GM19025 (cell line): ENCODE data around the gene FBXL13.
"Not testable (repeated sequence)": the region's sequence is repeated elsewhere in the genome, so short reads cannot be mapped to it uniquely, and the experiment has no call there.

Source experiments
- ATAC-seq: cut with Tn5 transposase; IDR thresholded peaks from one replicate; pipeline ENCODE4 v1.9.1; 2021; ENCODE audit warnings: mild to moderate bottlenecking, low read depth, moderate library complexity; ENCODE audit not compliant: unreplicated experiment

The FBXL13 gene

GRCh38 chr7:102836191-102836919, 238.2 kb downstream of the FBXL13 start:
- ATAC-seq: no peak

- ATAC-seq: peak; percentile 79
These were observed 239.6 kb downstream of the FBXL13 start for GRCh38 chr7:102834999-102835398.

GRCh38 chr7:102834466-102834865, 240.1 kb downstream of the FBXL13 start:
- ATAC-seq: no peak

- no peak for ATAC-seq
These were observed 241.3 kb downstream of the FBXL13 start for GRCh38 chr7:102833343-102833742.

GRCh38 chr7:102832674-102833073, 241.9 kb downstream of the FBXL13 start:
- no peak for ATAC-seq

- no peak for ATAC-seq
These were observed 244.4 kb downstream of the FBXL13 start for GRCh38 chr7:102830197-102830596.

GRCh38 chr7:102829075-102829474, 245.5 kb downstream of the FBXL13 start:
- no peak for ATAC-seq

GRCh38 chr7:102828286-102828685, 246.3 kb downstream of the FBXL13 start:
- ATAC-seq: no peak

GRCh38 chr7:102823390-102824119, 251.0 kb downstream of the FBXL13 start:
- no peak for ATAC-seq

GRCh38 chr7:102821994-102822747, 252.4 kb downstream of the FBXL13 start:
- ATAC-seq: no peak

- ATAC-seq: no peak
These were observed 255.4 kb downstream of the FBXL13 start for GRCh38 chr7:102819151-102819550.

GRCh38 chr7:102817616-102818573, 256.7 kb downstream of the FBXL13 start:
- no peak for ATAC-seq

- no peak for ATAC-seq
These were observed 260.5 kb downstream of the FBXL13 start for GRCh38 chr7:102814025-102814471.

GRCh38 chr7:102813191-102814024, 261.2 kb downstream of the FBXL13 start:
- ATAC-seq: no peak

GRCh38 chr7:102811942-102812678, 262.5 kb downstream of the FBXL13 start:
- ATAC-seq: no peak

- ATAC-seq: no peak
These were observed 263.7 kb downstream of the FBXL13 start for GRCh38 chr7:102810916-102811315.

GRCh38 chr7:102806613-102807012, 268.0 kb downstream of the FBXL13 start:
- no peak for ATAC-seq

GRCh38 chr7:102795987-102796595, 278.5 kb downstream of the FBXL13 start:
- not testable (repeated sequence) for ATAC-seq
